Measurements from ENCODE around the gene DGKA.
A peak's percentile ranks its signal among the peaks of the same experiment; 100 is the strongest.
"Not testable (repeated sequence)": the region's sequence is repeated elsewhere in the genome, so short reads cannot be mapped to it uniquely, and the experiment has no call there.

DGKA gene

DNA sequence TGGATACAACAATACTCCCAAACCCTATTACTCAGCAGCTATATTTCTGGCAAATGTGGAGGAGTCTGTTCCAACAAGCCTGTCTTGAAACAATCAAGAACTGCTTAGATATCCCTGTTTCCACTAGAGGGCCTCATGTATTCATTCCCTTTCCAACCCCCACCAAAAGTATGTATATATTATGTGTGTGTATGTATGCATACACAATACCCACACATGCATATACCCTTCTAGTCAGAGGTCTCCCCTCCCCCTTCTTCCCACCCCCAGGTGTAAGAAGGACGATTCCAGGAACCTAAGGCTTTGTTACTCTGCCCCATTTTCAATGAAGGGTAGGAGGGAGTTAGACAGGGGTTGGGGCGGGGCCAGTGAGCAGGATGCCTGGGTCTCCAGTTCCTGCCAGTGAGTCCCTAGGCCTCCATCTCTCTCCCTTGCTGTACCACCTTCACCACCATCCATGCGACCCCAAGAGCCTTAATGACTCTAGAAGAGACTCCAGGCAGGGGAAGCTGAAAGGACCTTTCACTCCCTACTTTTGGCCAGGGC lies at the start of gene DGKA:
DGKA (plus strand) TSS at position 392 of the 546 bp plus-strand sequence. CDS start 5,342 bp downstream, outside the sequence.
- DNase-seq = peak; percentile 31

DNA sequence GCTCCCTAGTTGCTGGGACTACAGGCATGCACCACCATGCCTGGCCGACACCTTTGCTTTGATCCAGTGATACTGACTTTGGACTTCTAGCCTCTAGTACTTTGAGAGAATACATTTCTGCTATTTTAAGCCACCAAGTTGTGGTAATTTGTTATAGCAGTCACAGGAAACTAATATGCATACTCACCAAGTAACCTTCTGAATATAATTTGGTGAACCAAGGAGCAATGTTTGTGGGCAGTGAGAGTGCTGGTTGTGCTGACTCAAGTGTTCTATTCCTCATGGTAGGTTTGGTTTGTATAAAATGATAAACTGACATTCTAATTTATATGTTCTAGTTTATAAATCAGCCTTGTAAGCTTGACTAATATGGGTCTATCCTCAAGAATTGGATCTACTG lies 45.8 kb upstream of the DGKA start:
- DNase-seq = no peak

DNA sequence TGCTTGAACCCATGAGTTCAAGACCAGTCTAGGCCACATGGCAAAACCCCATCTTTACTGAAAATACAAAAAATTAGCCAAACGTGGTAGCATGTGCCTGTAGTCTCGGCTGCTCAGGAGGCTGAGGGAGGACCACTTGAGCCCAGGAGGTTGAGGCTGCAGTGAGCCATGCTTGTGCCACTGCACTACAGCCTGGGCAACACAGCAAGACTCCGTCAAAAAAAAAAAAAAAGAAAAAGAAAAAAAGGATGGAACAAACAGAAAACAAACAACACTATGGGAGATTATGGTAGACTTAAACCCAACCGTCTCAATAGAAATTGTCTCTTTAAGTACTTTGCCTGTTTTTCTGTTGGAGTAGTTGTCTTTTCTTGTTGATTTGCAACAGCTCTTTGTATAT lies 39.7 kb upstream of the DGKA start:
- DNase-seq = no peak

DNA sequence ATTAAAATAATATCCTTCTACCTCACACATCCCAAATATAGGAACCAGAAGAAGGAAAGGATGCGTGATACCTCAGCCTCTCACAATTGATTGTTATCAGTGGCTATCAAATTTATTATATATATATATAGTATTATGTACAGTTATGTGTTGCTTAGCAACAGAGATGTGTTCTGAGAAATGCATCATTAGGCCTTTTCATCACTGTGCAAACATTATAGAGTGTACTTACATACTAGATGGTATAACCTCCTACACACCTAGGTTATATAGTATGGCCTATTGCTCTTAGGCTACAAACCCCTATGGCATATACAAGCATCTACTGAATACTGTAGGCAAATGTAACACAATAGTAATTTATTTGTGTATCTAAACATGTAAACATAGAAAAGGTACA lies 37.2 kb upstream of the DGKA start:
- DNase-seq = no peak

DNA sequence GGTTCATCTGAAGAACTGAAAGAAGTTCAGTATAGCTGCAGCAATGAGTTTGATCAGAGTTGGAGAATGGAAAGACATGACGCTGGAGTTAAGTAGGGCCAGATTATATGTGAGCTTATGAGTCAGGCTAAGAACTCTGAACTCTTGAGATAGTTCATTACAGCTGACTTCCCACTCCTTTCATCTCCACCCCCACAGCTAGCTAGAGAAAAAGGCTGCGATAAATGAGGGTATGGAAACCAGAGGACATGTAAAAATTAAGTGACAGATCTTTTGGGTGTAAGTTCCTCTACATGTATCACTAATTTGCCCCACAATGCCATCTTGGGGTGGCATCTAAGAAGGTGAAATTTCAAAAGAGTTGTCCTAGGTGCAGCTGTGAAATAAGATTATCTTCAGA lies 31.9 kb upstream of the DGKA start:
- DNase-seq = no peak

DNA sequence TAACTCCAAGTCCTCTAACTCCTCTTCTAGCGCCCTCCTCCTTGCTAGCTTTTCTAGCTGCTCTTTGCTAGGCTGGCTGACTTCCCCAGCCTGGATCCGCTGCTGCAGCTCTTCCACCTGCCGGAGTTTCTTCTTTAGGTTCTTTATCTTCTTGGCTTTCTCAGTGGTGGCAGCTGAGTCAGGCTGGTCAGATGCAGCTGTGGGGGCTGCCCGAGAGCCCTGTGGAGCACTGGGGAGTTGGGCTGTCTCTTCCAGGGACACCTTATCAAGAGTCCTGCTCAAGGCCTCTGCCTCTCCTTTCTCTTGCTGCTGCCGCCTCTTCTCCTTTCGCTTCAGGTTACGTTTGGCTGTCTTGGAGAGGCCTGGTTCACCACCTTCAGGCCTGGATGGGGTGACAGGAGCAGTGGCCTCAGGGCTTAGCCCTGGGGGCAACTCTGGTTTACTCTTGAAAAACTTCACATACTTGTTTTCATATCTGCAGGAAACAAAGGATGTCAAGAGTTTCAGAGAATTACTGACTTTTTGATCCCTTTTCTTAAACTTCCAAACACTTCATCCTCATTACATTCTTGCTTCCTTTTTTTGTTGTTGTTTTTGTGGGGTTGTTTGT lies 29.0 kb upstream of the DGKA start:
- no peak for DNase-seq

DNA sequence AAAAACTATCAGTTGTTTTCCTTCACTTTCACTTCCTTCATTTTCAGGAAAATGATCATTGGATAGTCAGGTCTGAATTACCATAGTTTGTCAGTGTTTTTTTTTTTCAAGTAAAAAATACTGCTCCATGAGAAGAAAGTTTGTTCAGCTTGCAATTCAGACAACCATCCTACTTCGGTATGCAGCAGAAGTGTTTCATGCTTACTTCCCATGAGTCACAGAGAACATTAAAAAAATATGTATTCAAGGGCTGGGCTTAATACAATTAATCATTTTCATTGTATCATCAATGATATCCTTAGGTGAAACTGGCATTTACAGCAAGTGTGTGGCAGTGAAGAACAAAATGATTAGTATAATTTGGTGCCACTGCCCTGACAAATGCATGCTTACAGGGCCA lies 24.9 kb upstream of the DGKA start:
- no peak for DNase-seq

DNA sequence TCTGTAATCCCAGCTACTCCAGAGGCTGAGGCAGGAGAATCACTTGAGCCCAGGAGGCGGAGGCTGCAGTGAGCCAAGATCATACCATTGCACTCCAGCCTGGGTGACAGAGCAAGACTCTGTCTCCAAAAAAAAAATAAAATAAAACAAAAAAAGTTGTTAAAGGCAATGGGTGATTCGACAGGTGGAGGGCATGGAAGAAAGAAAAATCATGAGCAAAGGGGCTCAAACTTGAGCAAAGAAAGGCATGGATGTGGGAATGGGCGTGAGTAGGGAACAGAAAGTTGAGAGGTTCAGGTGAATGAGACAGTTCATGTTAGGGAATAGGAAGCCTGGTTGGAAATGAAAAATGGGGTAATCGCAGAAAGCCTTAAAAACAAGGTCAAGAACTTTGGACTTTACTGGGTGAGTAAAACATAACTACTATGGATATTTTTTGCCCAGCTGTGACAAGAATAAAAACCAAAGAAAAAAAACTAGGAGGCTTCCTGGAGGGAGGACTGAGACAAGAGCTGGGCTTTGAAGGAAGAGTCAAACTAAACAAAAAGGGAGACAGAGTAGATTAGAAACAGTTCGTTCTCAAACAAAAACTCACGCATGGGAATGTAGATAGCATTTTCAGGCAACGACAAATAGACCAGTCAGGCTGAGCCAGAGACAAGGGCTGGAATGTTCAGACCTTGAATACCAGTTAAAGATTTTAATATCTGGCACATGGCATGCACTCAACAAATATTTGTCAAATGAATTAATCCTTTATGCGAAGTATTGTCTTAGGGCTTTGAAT lies 22.0 kb upstream of the DGKA start:
- DNase-seq = no peak

DNA sequence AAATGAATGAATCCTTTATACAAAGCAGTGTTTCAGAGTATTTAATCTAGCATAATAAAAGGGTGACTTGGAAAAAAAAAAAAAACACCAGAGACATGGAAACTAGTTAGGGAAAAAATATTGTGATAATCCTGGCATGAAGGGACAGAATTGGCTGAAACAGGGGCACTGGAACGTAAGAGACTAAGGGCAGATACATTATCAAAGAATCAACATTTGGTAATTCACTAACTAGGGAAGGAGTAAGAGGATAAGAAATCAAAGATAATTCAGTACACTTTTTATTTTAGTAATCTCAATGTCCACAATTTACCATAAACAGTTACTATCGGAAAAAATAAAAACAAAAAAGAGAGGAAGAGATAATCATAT lies 21.5 kb upstream of the DGKA start:
- DNase-seq = no peak

DNA sequence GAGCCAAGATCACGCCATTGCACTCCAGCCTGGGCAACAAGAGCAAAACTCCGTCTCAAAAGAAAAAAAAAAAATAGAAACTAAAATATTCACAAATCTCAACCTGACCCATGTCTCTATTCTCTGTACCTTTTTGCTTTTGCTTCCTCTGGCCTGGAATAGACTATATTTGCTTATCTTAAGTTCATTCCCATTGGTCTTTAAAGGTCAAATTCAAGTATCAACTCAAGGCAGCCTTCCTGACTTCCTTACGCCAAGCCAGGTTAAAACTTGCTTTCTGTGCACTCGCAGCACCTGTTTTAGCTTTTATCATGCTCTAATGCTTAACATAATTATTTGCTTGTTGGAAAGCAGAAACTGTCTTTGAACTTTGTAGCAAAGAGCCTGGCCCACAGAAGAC lies 18.1 kb upstream of the DGKA start:
- DNase-seq = no peak

DNA sequence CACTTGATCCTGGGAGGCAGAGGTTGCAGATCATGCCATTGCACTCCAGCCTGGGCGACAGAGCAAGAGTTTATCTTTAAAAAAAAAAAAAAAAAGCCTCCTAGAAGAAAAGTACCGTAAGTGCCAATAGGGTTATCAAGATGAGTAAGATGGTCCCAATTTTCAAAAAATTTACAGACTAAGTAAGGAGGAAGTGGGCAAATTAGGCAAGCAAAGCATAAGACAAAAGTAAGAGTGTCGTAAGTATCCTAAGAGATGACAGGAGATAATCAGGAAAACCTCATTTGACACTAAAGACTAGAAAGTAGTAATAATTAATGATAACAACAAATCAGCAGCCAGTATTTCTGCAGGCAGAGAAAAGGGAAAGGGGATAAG lies 15.5 kb upstream of the DGKA start:
- no peak for DNase-seq

DNA sequence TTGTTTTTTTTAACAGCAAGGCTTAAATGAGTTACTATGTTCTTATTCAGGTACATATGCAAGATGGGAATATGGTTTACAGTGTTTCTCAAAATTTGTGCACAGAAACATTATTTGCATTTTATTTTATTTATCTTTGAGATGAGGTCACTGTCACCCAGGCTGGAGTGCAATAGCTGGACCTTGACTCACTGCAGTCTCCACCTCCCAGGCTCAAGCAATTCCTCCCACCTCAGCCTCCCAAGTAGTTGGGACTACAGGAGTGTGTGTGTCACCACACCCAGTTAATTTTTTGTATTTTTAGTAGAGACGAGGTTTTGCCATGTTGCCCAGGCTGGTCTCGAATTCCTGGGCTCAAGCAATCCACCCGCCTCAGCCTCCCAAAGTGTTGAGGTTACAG lies 11.9 kb upstream of the DGKA start:
- DNase-seq = not testable (repeated sequence)

DNA sequence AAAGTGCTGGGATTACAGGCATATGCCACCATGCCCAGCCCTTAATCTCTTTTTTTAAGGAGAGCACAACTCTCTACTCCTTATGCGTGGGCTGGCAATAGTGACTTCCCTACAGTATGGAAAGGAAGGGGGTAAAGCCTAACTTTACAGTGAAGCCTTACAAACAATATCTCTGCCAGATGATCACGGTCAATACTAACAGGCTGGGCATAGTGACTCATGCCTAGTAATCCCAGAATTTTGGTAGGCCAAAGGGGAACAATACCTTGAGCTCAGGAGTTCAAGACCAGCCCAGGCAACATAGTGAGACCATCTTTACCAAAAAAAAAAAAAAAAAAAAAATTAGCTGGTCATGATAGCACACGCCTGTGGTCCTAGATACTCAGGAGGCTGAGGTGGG lies 8.8 kb upstream of the DGKA start:
- no peak for DNase-seq

DNA sequence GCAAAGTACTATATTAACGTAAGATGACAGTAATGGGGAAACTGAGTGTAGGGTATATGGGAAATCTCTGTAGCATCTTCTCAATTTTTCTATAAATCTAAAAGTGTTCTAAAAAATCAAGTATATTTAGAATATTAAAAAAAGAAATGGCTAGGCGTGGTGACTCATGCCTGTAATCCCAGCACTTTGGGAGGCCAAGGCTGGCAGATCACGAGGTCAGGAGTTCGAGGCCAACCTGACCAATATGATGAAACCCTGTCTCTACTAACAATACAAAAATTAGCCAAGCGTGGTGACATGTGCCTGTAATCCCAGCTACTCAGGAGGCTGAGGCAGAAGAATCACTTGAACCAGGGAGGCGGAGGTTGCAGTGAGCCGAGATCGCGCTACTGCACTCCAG lies 7.3 kb upstream of the DGKA start:
- DNase-seq = not testable (repeated sequence)

DNA sequence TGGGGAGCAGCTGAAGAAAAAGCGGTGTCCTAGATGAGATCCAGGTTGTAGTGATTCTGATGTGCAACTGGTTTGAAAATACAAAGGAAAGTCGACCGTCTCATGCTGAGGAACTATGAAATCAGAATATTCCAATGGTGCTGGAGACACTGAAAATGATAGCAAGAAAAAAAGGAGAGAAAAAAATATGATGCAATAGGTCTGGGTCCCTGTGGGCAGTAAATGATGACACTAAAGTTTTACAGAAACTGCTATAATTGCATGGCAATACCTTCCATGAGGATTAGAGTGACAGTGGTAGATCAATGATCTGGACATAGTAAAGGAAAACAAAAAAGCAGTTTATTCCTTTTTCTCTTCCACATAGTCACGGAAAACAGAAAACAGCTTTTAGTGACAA lies 5.6 kb upstream of the DGKA start:
- DNase-seq = no peak

DNA sequence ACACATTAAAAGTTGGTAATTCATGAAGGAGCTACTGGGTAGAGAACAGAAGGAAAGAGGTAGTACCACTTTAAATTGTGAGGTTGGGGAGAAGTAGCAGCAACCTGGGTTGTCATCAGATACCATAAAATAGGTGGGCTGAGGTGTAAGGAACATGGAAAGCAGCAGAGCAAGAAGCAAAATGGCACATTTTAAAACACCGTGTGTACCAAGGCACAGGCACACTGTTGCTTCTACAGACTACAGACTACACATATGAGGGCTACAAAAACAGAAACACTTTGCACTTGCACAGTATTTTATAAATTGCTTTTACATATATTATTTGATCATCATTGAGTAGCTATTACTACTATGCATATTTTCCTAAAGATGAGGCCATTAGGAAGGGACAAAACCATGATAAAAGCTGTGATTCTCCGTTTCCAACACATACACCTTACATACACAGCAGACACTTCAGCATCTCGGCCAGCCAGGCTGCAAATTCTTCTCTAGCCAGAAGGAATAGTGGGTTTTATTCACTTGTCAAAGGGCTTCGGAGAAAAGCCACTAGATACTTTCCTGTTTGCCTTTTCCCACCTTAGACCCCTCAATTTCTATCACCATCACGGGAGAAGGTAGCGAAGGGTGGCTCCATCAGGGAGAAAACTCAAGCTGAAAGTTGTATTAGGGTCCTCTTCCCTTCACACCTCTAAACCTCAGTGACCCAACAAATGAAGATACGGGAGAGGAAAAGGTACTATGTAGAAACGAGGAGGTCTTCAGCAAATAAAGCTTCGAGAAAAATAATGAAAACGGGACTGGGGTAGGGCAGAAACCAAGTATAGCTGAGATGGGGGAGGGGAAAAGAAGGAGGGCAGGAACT lies 4.9 kb upstream of the DGKA start:
- DNase-seq = no peak

DNA sequence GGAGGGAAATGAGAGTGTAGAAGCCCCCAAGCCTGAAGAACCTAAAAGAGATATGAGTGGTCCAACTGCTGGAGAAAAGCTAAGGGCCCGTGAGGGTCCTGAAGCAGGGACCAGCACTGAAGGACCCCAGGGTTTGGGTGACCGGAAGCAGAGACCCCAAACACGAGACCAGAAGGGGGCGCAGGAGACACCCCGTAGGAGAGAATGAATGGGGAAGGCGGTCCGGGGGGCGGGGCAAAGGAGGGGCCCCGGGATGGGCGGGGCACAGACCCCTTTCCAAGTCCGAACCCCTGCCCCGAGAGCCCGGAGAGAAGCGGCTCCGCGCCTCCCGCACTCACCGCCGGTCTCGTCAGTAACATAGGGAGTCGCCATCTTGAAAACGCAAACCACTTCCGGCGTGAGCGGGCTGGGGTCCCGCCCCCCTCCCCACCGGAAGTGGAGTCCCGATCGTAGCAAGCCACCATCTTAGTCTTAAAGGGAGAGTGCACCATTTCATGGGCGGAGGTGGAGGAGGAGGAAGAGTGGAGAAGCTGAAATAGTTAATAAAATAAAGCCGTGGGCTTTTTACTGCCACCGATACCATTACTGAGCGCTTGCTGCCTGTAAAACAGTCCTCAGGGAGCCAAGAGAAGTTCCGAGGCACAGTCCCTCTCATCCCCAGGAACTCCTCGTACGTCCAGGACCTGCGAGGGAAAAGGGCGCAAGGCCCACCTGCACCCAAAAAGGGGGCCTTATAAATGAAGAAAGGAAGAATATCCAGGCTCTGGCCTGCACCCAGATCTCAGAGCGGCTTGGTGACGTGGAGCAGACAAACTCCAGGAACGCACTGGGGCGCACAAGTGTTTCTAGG lies 4.0 kb upstream of the DGKA start:
- peak; percentile 90 for DNase-seq

DNA sequence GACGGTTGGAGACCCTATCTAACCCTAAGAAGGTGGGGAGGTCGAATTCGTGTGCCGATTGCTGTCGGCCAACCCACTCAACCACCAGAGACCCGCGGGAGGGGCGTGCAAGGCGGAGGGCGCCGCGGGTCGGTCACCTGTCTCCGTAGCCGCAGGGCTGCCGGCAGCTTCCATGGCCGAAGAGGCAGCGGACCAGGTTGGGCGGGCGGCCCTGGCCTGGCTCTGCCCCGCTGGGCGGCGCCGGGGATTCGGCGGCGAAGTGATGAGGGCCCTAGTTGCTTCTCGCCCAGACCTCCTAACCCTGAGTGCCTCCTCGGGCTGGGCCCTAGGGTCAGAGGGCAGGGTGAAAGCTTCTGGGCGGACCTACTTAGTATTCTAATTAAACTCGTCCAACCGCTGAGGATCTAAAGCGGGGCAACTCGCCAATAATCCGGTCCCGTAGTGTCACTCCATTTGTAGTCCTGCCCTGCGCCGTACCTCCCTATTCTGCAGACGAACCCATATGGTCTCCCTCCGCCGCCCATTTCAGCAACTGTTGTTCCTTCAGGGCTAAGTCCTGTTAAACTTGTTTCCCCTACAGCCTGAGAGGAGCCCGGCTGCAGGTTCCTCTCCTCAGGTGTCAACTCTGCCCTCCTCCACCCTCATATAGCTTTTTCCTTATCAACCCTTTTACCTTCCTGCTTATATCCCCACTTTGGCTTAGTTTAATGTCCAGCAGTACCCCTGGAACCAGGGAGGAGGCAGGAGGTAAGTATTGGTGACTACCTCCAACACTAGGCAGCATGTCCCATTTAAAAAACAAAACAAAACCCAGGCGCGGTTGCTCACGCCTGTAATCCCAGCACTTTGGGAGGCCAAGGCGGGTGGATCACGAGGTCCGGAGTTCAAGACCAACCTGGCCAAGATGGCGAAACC lies 3.1 kb upstream of the DGKA start, which contains the start of gene PYM1:
PYM1 (minus strand) TSS at position 307 of the 915 bp plus-strand sequence; CDS start at position 174, 133 bp downstream.
- DNase-seq = peak; percentile 26

DNA sequence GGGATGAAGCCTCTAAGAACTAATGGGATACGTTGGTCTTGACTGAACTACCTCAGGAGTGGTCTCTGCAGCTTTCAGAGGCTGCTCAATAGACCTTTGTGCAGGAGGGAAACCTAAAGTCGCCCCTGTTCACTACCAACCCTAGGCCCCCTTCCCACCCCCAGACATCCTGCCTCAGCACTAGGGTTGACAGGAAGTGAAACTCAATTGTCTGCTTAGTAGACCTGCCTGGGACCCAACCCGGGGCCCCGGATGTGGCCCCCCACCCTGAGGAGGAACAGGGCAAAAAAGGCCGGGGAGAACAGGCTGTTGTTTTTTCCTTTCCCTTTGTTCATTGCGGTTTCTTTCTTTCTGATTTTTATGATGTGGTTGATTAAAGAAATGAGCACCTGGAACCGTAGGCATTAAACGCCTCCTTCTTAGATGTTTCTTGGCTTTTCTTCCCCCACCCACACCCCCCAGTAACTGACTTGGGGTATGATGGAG lies 1.6 kb upstream of the DGKA start:
- no peak for DNase-seq

DNA sequence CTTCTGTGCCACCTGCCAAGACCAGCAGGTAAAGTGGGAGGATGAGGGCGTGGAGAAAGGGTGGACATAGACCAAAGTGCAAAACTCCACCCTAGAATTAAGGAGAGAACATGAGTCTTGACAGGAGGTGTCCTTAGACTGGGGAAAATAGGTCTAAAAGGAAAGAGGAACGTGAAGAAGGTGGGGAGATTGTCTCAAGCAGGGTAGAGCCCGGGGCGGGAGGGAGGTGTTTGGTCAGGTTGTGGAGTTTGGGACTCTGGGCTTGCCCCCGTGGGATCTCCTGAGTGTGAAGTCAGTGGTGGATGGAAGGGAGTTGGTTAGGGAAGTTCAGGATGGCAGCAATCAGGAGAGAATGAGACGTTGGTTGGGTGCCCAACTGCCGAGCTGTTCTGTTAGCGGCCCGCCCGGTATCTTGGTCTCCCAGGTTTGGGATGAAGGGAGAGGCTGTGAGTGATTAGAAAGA lies 386 bp downstream of the DGKA start:
- DNase-seq = no peak
